Mesenchymal stem cell (in vitro differentiated cells and primary cell): ENCODE measurements around the gene MYCBP.

Experiments used
- DNase-seq: peaks from one replicate; pipeline ENCODE4 v3.0.0-alpha.2; 2013
- H2AFZ ChIP-seq: one replicate; pipeline ENCODE4 v1.6.1; 2013; ENCODE audit warnings: low read depth, mild to moderate bottlenecking, control low read depth, inconsistent platforms, low read length, moderate library complexity
- H2AK5ac ChIP-seq: 2 replicates; pipeline ENCODE4 v1.6.1; 2013; ENCODE audit warnings: low read length, moderate library complexity, mild to moderate bottlenecking, inconsistent platforms; ENCODE audit not compliant: severe bottlenecking
- H2BK120ac ChIP-seq: one replicate; pipeline ENCODE4 v1.6.1; 2013; ENCODE audit warnings: low read depth, mild to moderate bottlenecking, inconsistent platforms, low read length, moderate library complexity
- H2BK12ac ChIP-seq, 2 experiments: one replicate each; pipeline ENCODE4 v1.6.1; 2013; ENCODE audit warnings: inconsistent platforms in 2 of 2, low read length in 2 of 2, mild to moderate bottlenecking in 2 of 2, moderate library complexity in 2 of 2, control low read depth in 1 of 2
- H2BK15ac ChIP-seq: one replicate; pipeline ENCODE4 v1.6.1; 2013; ENCODE audit warnings: mild to moderate bottlenecking, low read depth, inconsistent platforms; ENCODE audit not compliant: poor library complexity, severe bottlenecking
- H2BK5ac ChIP-seq: 2 replicates; pipeline ENCODE4 v1.6.1; 2013; ENCODE audit warnings: low read depth, mild to moderate bottlenecking, low read length, control low read depth, inconsistent platforms; ENCODE audit not compliant: poor library complexity, severe bottlenecking
- H3K14ac ChIP-seq, 2 experiments: one replicate each; pipeline ENCODE4 v1.6.1; 2013; ENCODE audit warnings: inconsistent platforms in 2 of 2, low read length in 2 of 2, control low read depth in 1 of 2, mild to moderate bottlenecking in 1 of 2, moderate library complexity in 1 of 2
- H3K18ac ChIP-seq, 2 experiments: one replicate each; pipeline ENCODE4 v1.6.1; 2013; ENCODE audit warnings: inconsistent platforms in 2 of 2, low read length in 2 of 2, control low read depth in 1 of 2, low read depth in 1 of 2, mild to moderate bottlenecking in 1 of 2
- H3K23ac ChIP-seq, 2 experiments: one replicate each; pipeline ENCODE4 v1.6.1; 2013; ENCODE audit warnings: inconsistent platforms in 2 of 2, low read length in 2 of 2, mild to moderate bottlenecking in 2 of 2, moderate library complexity in 2 of 2, control low read depth in 1 of 2
- H3K27ac ChIP-seq: 2 replicates; pipeline ENCODE4 v1.5.1; 2013; ENCODE audit warnings: mild to moderate bottlenecking, moderate library complexity, low read length, control low read depth, inconsistent platforms; ENCODE audit not compliant: poor library complexity, severe bottlenecking
- H3K27me3 ChIP-seq, 2 experiments: 2 replicates each; pipeline versions ENCODE4 v1.6.1 to v1.7.0; 2013; ENCODE audit warnings: low read length in 2 of 2, mild to moderate bottlenecking in 2 of 2, moderate library complexity in 2 of 2, control low read depth in 1 of 2, inconsistent platforms in 1 of 2; ENCODE audit not compliant: control insufficient read depth in 1 of 2, insufficient read depth in 1 of 2
- H3K36me3 ChIP-seq, 2 experiments: 2 replicates each; pipeline versions ENCODE4 v1.6.1 to v1.7.0; 2013; ENCODE audit warnings: low read length in 2 of 2, control low read depth in 1 of 2, inconsistent platforms in 1 of 2, low read depth in 1 of 2, mild to moderate bottlenecking in 1 of 2; ENCODE audit not compliant: insufficient read depth in 2 of 2, control insufficient read depth in 1 of 2
- H3K4ac ChIP-seq, 2 experiments: one replicate each; pipeline ENCODE4 v1.6.1; 2013; ENCODE audit warnings: inconsistent platforms in 2 of 2, low read length in 2 of 2, mild to moderate bottlenecking in 2 of 2, moderate library complexity in 2 of 2, control low read depth in 1 of 2, low read depth in 1 of 2
- H3K4me1 ChIP-seq: 2 replicates; pipeline ENCODE4 v1.6.1; 2013; ENCODE audit warnings: low read depth, low read length, control low read depth; ENCODE audit not compliant: control insufficient read depth, insufficient read depth
- H3K4me2 ChIP-seq: 2 replicates; pipeline ENCODE4 v1.6.1; 2013; ENCODE audit warnings: low read length, mild to moderate bottlenecking, inconsistent platforms; ENCODE audit not compliant: poor library complexity, severe bottlenecking
- H3K4me3 ChIP-seq, 2 experiments: 2 replicates each; pipeline versions ENCODE4 v1.5.1 to v1.7.0; 2013; ENCODE audit warnings: low read length in 2 of 2, mild to moderate bottlenecking in 2 of 2, control low read depth in 1 of 2, low read depth in 1 of 2; ENCODE audit not compliant: insufficient read depth in 1 of 2
- H3K79me1 ChIP-seq: replicated peaks from 2 replicates; pipeline ENCODE4 v1.6.1; 2013; ENCODE audit warnings: mild to moderate bottlenecking, control low read depth, low read length, inconsistent platforms; ENCODE audit not compliant: poor library complexity, severe bottlenecking
- H3K9ac ChIP-seq: 2 replicates; pipeline ENCODE4 v1.7.0; 2013; ENCODE audit warnings: mild to moderate bottlenecking, low read length, moderate library complexity
- H3K9me3 ChIP-seq: 2 replicates; pipeline ENCODE4 v1.7.0; 2013; ENCODE audit warnings: mild to moderate bottlenecking, low read length; ENCODE audit not compliant: control insufficient read depth
- H4K8ac ChIP-seq: one replicate; pipeline ENCODE4 v1.6.1; 2013; ENCODE audit warnings: inconsistent platforms, mild to moderate bottlenecking, low read length, moderate library complexity
- H4K91ac ChIP-seq: one replicate; pipeline ENCODE4 v1.6.1; 2013; ENCODE audit warnings: mild to moderate bottlenecking, low read length, inconsistent platforms
- WGBS: methylation state at CpG from one replicate; pipeline ENCODE4 v1.1.7; 2013; ENCODE audit warnings: mixed read lengths; 5-methylcytosine and 5-hydroxymethylcytosine counted together

The MYCBP gene

GRCh38 chr1:38892976-38893375, 19.8 kb upstream of the MYCBP start:
- Histone ChIP-seq H2BK5ac (no peak overlapping the region), H3K9me3 (no peaks in the 10 kb centered on the region), H3K4ac (no peak overlapping the region), H2AFZ (no peak overlapping the region), H3K27me3 (no peaks in the 10 kb centered on the region), H2BK120ac (no peak overlapping the region), H2BK15ac (no peak overlapping the region), H3K23ac (no peak overlapping the region), H3K4me3 (no peak overlapping the region), H4K91ac (no peak overlapping the region), H3K4me2 (no peak overlapping the region), H3K14ac (no peak overlapping the region), H2AK5ac (no peak overlapping the region), H3K4me1 (no peaks in the 10 kb centered on the region), H3K36me3 (peaks cover 0 to 16% of the 10 kb centered on the region in 2 experiments), H2BK12ac (no peak overlapping the region), H3K79me1 (no peaks in the 10 kb centered on the region), H3K18ac (no peak overlapping the region), H3K9ac (no peak overlapping the region), H4K8ac (no peak overlapping the region), H3K27ac (no peak overlapping the region)
- DNase-seq = no peak
- no CpG with 5 or more reads among the region's 1 CpG for WGBS

DNA sequence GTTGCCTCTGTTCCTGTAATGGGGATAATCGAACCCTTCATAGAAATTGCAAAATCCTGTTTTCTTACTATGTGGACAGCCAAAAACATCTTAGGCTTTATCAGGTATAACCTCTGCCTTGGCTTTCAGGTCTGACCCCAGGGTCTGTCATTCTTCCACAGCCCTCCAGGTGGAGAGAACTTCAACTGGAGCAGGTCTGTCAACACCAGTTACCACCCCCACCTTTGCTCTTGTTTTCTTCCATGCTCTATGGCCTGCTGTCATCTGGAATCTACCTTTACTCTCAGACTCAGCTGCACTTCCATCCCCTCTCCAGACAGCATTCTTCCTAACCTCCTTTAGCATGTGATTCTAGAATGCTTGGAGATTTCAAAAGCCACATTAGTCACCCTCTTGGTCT, 18.6 kb upstream of the MYCBP start:
- no peak overlapping the region for H3K4ac ChIP-seq
- H3K18ac ChIP-seq = no peak overlapping the region
- no peak overlapping the region for H3K27ac ChIP-seq
- peaks cover 0 to 19% of the 10 kb centered on the region in 2 experiments for H3K36me3 ChIP-seq
- no peak overlapping the region for H4K91ac ChIP-seq
- H2BK15ac ChIP-seq = no peak overlapping the region
- H3K4me1 ChIP-seq = no peaks in the 10 kb centered on the region
- H3K14ac ChIP-seq = no peak overlapping the region
- H2BK120ac ChIP-seq = no peak overlapping the region
- no peak overlapping the region for H2BK5ac ChIP-seq
- no peak overlapping the region for H2BK12ac ChIP-seq
- H4K8ac ChIP-seq = no peak overlapping the region
- DNase-seq = no peak
- no peak overlapping the region for H3K23ac ChIP-seq
- no peak overlapping the region for H3K4me3 ChIP-seq
- no peaks in the 10 kb centered on the region for H3K9me3 ChIP-seq
- no peak overlapping the region for H2AFZ ChIP-seq
- no peak overlapping the region for H2AK5ac ChIP-seq
- no peak overlapping the region for H3K9ac ChIP-seq
- no peaks in the 10 kb centered on the region for H3K79me1 ChIP-seq
- no peak overlapping the region for H3K4me2 ChIP-seq
- H3K27me3 ChIP-seq = no peaks in the 10 kb centered on the region
- WGBS = 85% methylated on average over 1 of the region's 1 CpG

GRCh38 chr1:38889589-38889988, 16.4 kb upstream of the MYCBP start:
- no peak overlapping the region for H2BK12ac ChIP-seq
- H2BK15ac ChIP-seq = no peak overlapping the region
- H3K18ac ChIP-seq = no peak overlapping the region
- H3K9me3 ChIP-seq = no peaks in the 10 kb centered on the region
- H3K36me3 ChIP-seq = peaks cover 0 to 22% of the 10 kb centered on the region in 2 experiments
- no peaks in the 10 kb centered on the region for H3K27me3 ChIP-seq
- H3K27ac ChIP-seq = no peak overlapping the region
- H3K23ac ChIP-seq = no peak overlapping the region
- H4K8ac ChIP-seq = no peak overlapping the region
- H3K4me1 ChIP-seq = no peaks in the 10 kb centered on the region
- no peak overlapping the region for H2AK5ac ChIP-seq
- 94% methylated on average over 4 of the region's 5 CpGs for WGBS
- no peak overlapping the region for H2BK5ac ChIP-seq
- H3K4me3 ChIP-seq = no peak overlapping the region
- H3K79me1 ChIP-seq = no peaks in the 10 kb centered on the region
- H2BK120ac ChIP-seq = no peak overlapping the region
- no peak overlapping the region for H4K91ac ChIP-seq
- no peak overlapping the region for H2AFZ ChIP-seq
- no peak overlapping the region for H3K4me2 ChIP-seq
- H3K9ac ChIP-seq = no peak overlapping the region
- DNase-seq = no peak
- no peak overlapping the region for H3K4ac ChIP-seq
- no peak overlapping the region for H3K14ac ChIP-seq

GRCh38 chr1:38888423-38889333, 15.5 kb upstream of the MYCBP start:
- Histone ChIP-seq H3K4me1 (no peaks in the 10 kb centered on the region), H3K18ac (no peak overlapping the region), H3K27me3 (no peaks in the 10 kb centered on the region), H2BK5ac (no peak overlapping the region), H3K23ac (no peak overlapping the region), H2BK12ac (no peak overlapping the region), H3K4me3 (no peak overlapping the region), H3K36me3 (peaks cover 0 to 22% of the 10 kb centered on the region in 2 experiments), H2AFZ (no peak overlapping the region), H3K27ac (no peak overlapping the region), H3K9me3 (no peaks in the 10 kb centered on the region), H3K4me2 (no peak overlapping the region), H2BK15ac (no peak overlapping the region), H3K9ac (no peak overlapping the region), H4K91ac (no peak overlapping the region), H3K4ac (no peak overlapping the region), H2BK120ac (no peak overlapping the region), H2AK5ac (no peak overlapping the region), H3K79me1 (no peaks in the 10 kb centered on the region), H4K8ac (no peak overlapping the region), H3K14ac (no peak overlapping the region)
- WGBS = 90% methylated on average over 9 of the region's 9 CpGs
- DNase-seq = no peak
